ENCODE data around the gene EMILIN1.
A peak's percentile ranks its signal among the peaks of the same experiment; 100 is the strongest.

Gene EMILIN1

DNA sequence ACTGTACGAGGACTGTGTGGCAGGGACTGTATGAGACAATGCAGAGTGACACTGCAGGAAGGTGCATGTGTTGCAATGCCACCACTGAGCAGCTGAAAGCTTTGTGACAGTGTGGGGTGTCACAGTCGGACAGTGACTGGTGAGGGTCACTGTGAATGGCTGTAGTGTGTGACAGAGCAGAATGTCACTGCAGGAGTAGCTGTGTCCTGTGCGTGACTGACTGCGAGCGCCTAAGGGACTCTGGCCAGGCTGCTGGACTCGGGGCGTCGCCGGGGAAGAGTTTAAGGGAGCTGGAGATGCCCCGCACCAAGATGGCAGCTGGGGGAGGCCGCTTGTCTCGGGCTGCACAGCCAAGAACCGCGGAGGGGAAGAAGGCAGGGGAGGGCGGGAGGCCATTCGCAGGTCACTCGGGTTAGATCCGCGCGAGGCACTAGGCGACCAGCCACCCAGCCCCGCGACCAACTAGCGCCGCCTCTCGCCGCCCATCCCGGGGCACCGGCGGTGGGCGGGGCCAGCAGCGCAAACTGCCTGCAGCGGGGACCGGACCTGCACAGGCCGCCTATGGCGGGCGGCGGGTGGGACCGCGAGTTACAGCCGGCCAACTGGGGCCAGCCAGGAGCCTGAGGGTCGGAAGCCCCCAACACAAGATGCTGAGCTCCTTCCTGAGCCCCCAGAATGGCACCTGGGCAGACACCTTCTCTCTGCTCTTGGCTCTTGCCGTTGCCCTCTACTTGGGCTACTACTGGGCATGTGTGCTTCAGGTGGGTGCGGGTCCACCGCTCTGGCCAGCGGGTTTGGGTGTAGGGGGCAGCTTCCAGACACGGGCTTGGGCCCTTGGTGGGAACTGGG is 45.1 kb downstream of the EMILIN1 start, which contains the start of gene ABHD1:
ABHD1 (plus strand) TSS at position 514 of the 849 bp plus-strand sequence; CDS start at position 648, 134 bp downstream.
- no peak for DNase-seq (ENCODE audit: low read depth in 2 of 2)

- no peak for DNase-seq (ENCODE audit: low read depth in 2 of 2)
Measured at GRCh38 chr2:27125104-27125503, 46.7 kb downstream of the EMILIN1 start.

DNA sequence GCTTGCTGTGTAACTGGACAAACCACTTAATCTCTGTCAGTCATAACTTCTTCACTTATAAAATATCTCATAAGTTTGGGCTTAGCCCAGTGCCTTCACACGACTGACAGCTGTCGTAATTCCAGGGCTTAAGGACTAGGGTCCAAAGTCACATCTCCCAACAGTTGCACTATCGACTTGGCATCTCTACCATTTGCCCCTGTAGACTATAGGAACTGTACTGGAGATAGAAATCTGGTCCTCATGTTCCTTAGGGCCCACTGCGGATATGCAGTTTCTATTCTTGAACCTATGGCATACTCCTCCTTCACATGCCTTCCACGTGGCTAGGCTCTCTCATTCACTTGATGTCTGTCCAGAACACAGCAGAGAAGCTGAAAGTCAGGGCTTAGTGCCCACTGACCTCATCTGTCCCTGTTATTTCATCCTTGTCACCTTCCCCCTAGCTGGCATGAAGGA is 47.9 kb downstream of the EMILIN1 start:
- DNase-seq (ENCODE audit: low read depth in 2 of 2): no peak

- no peak for DNase-seq (ENCODE audit: low read depth in 2 of 2)
Measured at GRCh38 chr2:27127883-27128667, 49.7 kb downstream of the EMILIN1 start.

DNA sequence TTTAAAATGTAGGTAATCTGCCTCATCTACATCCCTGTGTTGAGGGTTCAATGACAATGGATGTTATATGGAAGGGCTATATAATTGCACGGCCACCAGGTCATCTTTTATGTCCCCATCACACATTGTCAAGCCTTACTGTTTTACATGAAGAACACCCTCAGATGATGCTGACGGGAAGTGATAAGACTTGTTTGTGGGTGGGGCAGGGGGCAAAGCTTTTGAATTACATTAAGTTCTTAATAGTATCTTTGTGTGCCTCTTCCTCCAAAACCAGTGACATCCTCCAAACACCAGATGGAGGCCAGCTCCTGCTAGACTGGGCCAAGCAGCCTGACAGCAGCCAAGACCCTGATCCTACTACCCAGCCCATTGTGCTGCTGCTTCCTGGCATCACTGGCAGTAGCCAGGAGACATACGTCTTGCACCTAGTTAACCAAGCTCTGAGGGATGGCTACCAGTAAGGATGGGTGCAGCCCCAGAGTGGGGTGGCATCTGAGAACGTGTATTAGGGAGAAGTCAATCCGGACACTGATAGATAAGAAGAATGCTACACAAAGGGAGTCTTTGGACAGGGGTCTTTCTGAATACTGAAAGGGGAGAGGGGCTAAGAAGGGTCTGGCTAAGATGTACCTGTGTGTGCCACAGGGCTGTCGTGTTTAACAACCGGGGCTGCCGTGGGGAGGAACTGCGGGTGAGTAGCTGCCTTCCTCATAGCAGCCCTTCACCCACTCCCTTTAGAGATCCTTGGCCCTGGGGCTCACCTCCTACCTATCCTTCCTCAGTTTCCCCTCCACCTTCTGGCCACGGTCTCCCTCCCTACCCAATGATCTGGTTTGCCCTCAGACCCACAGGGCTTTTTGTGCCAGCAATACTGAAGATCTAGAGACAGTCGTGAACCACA is 50.5 kb downstream of the EMILIN1 start:
- no peak for DNase-seq (ENCODE audit: low read depth in 2 of 2)

GRCh38 chr2:27130396-27130795 is 52.0 kb downstream of the EMILIN1 start:
- no peak for DNase-seq (ENCODE audit: low read depth in 2 of 2)

- DNase-seq (ENCODE audit: low read depth in 2 of 2): no peak
Measured at GRCh38 chr2:27131429-27131828, 53.0 kb downstream of the EMILIN1 start.

DNA sequence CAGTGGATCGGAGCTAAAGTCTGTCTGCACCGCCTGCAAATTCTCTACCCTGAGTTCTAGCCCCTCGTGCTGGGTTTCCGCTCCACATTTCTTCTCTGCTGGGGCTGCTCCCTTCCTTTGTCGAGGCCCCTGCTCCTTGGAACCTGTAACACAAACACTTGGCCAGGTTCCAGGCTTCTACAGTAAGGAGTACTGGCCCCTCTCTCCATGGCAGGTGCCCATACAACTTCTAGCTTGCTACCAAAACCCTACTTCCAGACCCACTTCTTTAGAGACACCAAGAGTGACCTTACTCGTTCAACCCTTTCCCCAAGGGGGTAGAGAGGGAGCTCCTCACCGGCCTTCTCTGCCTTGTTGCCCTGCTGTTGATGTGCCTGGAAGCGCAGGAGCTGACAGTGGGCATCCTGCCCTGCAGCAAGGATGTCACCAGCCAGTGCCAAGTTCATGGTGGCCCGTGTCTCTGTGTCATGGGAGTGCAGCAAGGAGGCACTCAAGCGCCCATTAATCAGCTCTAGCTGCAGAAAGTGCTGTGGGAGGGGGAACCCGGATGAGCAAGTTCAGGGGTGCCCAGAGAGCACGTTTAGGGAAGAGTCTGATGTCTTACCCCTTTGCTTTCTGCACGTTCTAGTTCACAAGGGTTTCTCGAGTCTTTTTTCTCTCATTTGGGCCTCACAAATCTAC is 54.9 kb downstream of the EMILIN1 start:
- no peak for DNase-seq (ENCODE audit: low read depth in 2 of 2)

DNA sequence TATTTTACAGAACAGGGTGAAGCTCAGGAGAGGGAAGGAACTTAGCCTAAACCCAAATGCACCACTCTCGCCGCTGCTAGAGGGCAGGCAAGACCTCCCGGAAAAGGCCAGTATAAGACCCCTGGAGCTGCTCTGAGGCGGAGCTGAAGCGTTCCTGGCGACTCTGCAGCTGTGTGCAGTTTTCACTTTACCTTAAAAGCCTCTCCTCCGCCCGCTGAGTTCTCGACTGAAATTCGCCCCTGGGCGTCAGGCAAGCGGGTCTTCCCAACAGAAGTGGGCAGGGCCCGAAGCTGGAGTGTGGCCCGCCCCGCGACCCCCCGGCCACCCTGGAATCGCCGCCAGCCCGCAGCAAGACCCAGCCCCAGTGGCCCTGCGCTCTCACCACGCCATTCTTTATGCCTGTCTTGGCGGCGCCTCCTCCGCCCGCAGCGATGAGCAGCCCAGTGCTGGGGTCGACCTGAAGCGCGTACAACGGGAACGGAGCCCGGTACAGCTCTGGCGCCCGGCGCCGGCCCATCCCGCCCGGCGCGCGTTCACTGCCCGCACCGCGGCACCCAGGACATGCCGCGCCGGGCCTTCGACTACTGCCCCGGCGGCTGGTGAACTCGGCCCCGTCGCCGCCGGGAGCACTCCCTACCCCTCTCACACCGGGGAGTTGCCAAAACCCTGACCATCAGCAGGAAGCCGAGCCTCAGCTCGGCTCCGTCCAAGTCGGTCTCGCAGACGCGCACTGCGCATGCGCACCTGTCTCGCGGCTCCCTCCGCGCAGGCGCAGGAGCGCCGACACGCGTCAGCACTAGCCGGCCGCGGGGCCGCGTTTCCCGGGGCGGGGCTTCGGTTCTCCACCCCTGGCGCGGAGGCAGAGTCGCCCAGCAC is 55.7 kb downstream of the EMILIN1 start, which contains the start of gene PREB:
PREB (minus strand) TSS at position 732 of the 876 bp plus-strand sequence; CDS start at position 517, 215 bp downstream.
- peak; percentile 95 to 97 for DNase-seq (ENCODE audit: low read depth in 2 of 2)

DNA sequence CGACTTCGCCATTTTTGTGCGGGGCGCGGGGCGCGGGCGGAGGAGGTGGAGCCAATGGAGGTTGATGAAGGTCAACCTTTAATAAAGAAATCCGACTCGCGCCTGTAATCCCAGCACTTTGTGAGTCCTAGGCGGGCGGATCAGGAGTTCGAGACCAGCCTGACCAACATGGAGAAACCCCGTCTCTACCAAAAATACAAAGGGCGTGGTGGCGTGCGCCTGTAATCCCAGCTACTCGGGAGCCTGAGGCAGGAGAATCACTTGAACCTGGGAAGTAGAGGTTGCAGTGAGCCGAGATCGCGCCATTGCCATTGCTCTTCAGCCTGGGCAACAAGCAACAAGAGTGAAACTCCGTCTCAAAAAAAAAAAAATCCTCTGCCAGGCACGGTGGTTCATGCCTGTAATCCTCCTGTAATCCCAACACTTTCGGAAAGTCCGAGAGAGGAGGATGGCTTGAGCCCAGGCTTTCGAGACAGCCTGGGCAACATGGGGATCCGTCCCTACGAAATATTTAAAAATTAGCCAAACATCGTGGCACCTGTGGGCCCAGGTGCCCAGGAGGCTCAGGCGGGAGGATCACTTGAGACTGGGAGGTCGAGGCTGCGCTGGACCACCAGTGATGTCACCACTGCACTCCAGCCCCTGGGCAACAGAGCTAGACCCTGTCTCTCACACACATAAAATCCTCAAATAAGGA is 56.5 kb downstream of the EMILIN1 start:
- DNase-seq (ENCODE audit: low read depth in 2 of 2): no peak

DNA sequence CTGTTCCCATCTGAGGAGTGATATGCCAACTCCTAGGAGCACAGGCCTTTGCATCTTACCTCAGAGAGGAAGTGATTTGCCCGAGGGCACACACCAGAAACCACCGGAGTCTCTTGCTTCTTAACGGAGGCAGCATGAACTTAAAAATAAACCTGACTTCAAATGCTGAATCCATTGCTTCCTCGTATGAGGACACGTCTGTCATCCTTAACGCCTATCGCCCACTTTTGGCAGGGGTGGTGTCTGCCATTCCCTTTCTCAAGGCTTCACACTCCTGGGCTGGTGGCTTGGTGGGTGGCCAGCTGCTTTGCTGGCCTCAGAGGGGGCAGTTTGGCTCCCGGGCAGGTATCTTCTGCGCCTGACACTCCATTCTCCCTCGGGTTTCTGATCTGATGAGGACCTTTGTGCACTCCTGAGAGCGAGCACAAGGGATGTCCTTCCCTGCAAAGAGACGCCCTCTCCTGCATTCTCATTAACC is 57.1 kb downstream of the EMILIN1 start:
- DNase-seq (ENCODE audit: low read depth in 2 of 2): no peak

Measured in stimulated activated CD4-positive, alpha-beta T cell treated with anti-CD3 and anti-CD28 coated beads, Interleukin-1b, Interleukin-23, amount 100 ng/mL, for 1 hour (primary cell).